Activated gamma-delta T cell (primary cell): Measurements from ENCODE around the gene PADI3.
A peak's percentile ranks its signal among the peaks of the same experiment; 100 is the strongest.

Experiments
- DNase-seq: peaks from one replicate; lab custom pipeline; 2025; lab: John Stamatoyannopoulos, UW
- total RNA-seq, 2 donors: gene quantifications; one replicate each; lab custom pipeline; 2026; lab: John Stamatoyannopoulos, UW

The PADI3 gene, protein sequence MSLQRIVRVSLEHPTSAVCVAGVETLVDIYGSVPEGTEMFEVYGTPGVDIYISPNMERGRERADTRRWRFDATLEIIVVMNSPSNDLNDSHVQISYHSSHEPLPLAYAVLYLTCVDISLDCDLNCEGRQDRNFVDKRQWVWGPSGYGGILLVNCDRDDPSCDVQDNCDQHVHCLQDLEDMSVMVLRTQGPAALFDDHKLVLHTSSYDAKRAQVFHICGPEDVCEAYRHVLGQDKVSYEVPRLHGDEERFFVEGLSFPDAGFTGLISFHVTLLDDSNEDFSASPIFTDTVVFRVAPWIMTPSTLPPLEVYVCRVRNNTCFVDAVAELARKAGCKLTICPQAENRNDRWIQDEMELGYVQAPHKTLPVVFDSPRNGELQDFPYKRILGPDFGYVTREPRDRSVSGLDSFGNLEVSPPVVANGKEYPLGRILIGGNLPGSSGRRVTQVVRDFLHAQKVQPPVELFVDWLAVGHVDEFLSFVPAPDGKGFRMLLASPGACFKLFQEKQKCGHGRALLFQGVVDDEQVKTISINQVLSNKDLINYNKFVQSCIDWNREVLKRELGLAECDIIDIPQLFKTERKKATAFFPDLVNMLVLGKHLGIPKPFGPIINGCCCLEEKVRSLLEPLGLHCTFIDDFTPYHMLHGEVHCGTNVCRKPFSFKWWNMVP
- total RNA-seq, result 0 to 0.04 reads per million in 2 donors

DNA sequence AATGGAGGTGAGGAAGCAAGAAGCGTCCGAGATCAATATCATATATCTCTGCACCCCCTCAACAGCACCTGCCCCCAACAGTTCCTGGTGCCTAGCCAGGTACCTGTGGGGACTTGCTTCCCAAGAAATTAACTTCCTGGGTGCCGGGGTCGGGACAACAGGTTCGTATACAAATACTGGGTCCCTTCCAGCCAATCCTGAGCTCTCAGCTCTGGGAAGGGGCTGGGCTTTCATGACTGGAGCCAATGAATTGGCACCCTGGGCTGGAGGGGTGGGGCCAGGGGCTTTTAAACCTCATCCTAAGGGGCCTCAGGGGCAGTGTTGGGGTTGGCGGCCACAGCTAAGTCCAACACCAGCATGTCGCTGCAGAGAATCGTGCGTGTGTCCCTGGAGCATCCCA lies at the start of gene PADI3:
Gene PADI3, plus strand, starts transcription at position 318 of the 400 bp plus-strand sequence. Its CDS starts 40 bp downstream, at position 358.
- no peak for DNase-seq

DNA sequence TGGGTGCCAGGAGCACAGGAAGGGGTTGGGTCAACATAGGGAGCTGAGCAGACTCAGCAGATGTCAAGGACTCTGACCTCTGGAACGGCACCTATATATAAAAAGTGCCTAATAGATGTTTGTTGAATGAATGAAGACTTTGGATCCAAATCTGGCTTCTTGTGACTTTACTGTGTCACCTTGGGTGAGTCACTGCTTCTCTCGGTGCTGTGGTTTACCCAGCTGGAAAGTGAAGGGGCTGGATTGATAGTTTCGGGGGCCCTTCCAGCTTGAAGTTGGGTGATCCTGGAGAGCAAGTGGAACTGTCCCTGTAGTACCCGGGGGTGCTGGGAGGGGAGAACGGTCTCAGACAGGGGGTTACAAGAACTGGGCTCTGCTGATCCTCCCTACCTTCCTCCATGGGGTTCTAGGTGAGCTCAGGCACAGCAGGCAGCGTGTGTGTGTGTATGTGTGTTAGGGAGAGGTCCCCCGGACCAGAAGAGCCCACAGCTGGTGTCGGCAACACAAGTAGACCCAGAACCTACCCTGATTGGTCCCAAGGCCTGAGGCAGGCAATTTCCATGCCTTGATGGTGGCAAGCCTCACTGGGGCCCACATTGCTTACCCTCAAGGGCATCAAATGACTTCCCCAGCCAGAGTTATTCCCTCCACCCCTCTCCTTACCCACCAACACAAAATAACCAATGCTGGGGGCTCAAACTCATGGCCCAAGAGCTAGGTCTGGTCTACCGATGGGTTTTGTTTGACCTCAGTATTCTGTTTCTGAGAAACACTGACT lies 49.4 kb upstream of the PADI3 start:
- DNase-seq, result no peak

DNA sequence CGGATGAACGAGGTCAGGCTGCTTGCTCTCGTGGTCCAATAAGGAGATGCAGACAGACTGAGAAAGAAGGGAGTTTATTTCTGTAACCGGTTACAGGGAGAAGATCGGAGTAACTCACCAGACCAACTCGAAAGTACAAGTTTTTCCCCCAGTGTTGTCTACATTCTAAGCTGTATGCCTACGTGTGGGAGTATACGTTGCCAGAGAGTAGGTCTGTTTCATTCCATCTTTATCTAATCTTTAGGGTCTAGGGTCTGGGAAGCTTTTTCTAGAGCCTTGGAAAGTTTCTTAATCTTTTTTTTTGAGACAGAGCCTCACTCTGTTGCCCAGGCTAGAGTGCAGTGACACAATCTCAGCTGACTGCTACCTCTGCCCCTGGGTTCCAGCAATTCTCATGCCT lies 48.7 kb upstream of the PADI3 start:
- no peak for DNase-seq

DNA sequence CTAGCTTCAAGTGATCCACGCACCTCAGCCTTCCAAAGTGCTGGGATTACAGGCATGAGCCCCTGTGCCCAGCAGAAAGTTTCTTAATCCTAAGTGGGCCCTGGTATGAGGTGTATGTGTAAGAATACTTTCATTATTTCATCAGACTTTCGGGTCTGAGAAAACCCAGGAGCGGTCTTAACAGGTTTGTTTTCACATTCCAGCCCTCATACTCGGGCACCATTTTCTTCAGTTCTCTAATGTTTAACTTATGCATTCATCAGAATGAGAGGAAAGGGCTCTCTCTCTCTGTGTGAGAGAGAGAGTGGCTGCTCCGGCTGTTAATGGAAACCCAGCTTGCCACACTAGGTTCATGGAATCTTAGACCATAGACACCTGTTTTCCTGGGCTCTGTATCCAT lies 48.1 kb upstream of the PADI3 start:
- DNase-seq, result no peak

DNA sequence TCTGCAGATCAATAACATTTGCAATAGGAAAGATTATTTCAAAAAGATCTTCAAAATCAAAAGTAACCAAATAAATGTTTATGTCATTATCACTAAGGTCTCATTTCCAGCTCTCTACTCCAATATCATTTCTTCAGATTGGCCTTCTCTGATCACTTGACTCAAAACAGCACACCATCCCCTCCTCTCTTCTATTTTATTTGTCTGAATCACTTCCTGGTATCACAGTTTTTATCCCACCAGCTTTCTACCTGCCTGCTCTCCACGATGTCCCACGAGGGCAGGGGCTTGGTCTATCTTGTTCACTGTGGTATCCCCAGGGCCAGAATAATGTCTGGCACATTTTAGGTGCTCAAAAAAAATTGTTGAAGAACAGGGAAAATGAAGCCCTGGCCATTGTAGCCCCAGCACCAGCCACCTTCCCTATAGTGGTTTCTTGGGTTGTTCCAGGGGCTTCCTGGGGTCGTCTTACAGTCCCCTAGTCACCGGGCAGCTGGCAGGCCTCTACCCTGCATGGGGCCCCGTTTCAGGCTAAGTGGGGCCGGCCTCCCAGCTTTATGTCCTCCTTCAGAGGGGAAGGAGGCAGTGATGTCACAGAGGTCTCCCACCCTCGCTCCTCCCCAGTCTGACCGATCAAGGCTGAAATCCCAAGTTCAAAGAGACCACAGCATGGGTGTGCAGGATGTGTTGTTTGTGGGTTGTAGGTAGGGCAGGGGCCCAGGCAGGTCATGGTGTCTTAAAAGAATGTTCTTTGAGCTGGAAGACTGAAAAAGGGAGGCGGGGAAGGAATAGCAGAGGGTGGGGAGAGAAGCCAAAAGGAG lies 47.5 kb upstream of the PADI3 start:
- no peak for DNase-seq

DNA sequence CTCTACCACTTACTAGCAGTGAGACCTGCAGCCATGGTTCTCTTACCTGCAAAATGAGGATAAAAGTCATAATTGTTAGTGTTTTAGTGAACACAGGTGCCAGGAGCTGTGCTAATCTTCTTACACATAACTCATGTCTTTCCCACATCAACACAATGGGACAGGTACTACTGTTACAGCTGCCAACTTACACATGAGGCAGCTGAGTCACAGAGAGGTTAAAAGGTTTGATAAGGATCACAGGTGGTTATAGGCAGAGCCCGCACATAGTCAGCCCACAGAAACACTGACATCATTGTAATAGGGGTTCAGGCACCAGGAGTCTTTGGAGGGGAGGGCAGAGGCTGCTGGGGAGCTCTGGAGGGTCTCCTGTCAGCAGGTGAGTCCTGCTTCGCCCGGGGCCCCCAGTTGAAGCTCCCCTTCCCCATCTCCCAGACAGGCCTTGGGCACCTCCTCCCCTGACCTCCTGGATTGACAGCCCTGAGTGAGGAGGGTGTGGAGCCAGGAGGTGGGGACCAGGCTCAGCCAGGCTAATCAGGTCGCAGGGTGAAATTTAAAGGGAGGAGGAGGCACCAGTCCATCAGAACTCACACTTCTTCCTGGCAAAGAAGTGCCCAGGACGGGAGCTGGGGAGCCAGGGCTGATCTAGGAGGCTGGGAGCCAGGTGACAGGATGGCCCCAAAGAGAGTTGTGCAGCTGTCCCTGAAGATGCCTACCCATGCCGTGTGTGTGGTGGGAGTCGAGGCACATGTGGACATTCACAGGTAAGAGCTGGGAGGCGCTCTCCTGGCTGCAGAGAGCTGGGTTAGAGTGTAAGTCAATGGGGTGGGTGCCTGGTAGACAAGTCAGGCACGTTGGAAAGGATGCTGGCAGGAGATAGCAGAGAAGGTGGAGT lies 44.1 kb upstream of the PADI3 start, which contains the start of gene PADI1:
Gene PADI1, plus strand, starts transcription at position 583 of the 895 bp plus-strand sequence. Its CDS starts 90 bp downstream, at position 673.
- DNase-seq, result no peak

DNA sequence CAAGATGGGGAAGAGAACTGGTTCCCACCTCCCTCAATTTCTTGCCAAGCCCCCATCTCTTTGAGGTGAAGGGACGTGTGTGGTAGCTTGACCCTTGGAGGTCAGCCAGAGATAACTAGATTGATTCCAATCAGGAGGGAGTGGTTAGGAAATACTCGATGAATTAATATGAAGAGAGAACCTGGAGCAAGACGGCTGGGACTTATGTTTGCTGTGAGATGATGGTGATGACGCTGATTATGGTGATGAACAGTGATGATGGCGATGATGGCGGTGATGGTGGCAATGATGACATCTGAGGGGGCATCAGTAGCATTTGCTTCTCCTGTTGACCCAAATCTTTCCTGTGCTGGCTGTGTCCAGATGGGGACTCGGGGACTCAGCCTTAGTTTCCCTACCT lies 43.2 kb upstream of the PADI3 start:
- DNase-seq, result no peak

DNA sequence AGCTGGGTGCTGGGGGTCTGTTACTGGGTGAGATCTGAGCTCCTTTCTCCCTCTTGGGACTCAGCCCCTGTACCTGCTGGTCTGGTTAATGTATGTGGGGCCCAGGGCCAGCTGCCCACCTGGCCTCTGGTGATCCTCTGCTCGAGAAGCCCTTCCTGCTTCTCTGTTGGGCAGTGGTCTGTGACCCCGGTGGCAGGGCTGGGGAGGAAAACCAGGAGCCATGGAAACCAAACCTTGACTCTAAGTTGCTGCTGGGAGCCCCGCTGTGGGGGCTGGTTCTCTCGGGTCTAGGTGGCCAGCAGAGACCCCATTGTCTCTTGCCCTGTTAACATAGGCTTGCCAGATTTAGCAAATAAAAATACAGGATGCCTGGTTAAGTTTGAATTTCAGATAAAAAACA lies 42.7 kb upstream of the PADI3 start:
- no peak for DNase-seq

DNA sequence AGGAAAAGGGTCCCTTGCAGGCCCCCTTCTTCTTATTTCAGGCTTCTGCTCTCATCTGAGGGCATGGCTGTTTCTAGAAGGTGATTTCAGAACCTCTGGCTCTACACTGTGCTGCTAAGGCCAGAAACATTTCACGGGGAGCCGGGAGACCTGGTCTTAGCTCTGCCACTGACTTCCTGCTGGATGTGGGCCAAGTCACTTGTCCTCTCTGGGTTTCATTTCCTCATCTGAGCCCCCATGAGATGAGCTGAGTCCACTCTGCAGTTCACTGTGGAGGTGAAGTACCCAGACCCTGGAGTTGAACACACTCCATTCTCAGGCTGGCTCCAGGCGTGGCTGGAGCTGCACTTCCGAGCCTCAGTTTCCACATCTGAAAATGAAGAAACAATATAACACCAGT lies 41.9 kb upstream of the PADI3 start:
- DNase-seq, result no peak

DNA sequence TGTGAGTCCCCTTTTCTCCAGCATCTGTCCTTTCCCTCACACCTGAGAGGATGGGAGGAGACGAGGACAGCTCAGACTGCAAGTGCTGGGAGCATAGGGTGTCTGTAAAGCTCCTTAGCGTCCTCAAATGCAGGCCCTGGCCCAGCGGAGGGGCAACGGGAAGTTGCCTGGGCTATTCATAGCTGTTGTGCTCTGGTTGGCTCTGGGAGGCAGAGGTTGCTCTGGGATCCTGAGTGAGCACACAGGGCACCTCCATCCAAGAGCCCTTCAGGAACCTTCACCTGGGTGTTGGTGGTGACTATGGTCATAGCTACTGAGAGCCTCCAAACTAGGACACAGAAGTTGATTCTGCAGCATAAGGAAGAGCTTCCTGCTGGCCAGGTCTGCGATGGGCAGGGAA lies 41.4 kb upstream of the PADI3 start:
- no peak for DNase-seq

DNA sequence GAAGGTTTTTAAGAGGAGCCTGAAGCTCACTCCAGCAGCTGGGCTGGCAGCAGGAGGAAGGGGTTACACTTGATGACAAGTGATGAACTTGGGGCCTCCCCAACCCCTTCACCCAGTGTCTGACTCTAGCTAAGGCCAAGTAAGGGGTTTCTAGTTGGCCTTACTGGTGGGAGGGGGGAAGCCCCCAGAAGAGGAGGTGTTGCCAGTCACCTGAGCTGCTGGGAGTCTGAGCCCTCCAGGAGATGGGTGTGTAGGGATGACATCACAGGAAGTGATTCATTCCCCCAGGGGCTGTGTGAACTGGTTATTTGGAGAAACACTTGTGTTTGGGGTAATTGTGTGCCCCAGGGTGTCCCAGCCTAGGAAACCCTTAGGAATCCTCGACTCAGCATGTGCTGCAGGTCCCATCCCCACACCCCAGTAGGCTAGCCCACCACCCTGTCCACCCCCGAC lies 40.9 kb upstream of the PADI3 start:
- no peak for DNase-seq

DNA sequence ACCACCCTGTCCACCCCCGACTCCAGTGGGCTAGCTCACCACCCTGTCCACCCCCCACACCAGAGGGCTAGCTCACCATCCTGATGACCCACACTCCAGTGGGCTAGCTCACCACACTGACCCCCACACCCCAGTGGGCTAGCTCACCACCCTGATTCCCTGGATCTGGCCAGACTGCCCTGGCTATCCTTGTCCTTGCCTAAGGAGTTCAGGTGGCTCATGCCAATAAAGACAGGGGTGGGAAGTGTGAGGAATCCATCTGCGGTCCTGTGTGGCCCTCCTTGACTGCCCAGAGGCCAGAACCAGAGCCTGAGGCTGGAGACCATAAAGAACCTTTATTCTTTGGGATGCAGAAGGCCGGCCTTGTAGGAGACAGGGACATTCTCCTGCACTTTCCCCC lies 40.4 kb upstream of the PADI3 start:
- no peak for DNase-seq

DNA sequence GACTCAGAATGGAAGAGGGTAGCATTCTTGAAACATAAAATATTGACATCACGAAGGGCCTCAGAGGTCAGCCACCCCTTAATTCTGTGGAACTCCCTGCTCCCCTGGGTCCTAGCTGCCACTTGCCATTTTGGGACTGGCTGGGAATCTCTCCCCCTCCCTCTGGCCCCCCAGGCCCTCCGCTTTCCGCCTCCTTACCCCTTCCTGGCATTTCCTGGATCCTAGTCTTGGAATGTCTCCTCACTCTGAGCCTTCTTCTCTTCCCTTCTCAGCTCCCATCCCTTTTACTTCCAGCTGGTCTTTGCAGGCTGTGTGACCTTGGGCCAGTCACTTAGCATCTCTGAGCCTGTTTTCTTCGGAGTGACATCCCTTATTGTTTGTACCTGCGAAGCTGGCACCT lies 39.5 kb upstream of the PADI3 start:
- no peak for DNase-seq

DNA sequence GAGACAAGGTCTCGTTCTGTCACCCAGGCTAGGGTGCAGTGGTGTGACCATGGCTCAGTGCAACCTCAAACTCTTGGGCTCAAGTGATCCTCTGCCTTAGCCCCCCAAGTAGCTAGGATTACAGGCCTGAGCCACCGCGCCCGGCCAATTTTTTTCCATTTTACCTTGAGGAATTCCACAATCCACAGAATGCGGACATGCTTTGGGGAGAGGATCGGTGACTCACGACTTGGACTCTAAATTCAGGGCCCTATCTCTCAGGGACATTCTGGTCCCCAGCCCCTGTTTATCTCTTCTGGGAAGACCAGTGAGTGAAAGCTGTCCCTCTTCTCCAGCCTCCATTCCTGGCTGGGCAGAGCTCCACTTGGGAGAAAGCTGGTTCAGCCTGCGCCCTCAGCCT lies 38.7 kb upstream of the PADI3 start:
- no peak for DNase-seq

DNA sequence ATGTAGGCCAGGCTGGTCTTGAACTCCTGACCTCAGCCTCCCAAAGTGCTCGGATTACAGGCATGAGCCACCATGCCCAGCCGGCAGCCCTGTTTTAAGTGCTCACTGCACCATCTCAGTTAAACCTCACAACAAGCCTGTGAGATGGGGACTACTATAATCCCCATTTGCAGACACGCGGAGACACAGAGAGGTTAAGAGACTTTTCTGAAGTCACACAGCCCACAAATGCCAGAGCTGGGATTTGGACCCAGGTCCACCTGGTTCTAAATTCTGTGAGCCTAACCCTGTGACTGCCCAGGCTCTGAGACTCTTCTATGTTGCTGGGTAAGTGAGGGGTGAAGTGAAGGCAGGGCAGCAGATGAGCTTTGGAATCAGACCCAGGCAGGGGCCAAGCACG lies 37.5 kb upstream of the PADI3 start:
- DNase-seq, result no peak

DNA sequence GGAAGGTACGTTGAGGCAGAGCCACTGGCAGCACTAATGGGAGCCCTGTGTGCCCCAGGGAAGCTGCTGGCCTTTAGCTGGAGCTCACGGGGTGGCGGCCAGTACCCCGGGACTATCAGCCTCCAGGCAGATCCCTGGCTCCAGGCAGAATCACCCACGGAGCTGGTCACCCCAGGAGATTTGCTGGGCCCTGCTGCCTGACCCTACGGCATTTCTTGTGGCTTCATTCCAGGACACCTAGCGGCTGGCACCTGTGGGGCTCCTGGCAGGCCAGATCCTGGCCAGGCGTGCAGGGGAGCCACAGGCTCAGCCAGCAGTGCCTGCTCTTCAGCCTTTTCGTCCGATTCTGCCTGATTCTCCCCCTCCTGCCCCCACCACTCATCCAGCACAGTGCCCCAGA lies 36.9 kb upstream of the PADI3 start:
- DNase-seq, result no peak

DNA sequence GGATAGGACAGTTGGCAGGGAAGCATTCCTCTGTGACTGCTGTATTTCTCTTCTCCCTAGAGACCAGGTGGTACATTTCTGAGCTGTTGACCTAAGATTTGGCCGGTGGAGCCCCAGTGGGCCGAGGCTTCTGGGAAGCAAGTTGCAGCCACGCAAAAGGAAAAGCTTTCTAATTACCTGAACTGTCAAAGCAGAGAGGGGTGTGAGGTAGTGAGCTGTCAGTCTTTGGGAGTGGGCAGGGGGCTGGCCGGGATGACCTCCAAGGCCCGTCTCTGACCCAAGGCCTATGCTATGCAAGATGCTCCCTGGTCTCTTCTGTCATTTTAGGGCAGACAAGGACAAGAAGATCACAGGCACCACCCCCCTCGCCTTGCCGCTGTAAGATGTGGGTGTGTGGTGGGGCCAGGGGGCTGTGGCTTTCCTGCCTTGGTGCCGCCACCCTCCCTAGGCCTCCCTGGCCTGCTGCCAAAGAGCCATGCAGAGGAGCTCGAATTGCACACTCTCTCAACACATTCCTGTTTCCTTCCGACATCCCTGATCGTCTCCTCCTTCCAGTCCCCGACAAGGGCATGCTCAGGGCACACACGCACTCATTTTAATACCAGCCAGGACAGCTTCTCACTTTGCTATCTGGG lies 36.3 kb upstream of the PADI3 start:
- DNase-seq, result peak; percentile 53

DNA sequence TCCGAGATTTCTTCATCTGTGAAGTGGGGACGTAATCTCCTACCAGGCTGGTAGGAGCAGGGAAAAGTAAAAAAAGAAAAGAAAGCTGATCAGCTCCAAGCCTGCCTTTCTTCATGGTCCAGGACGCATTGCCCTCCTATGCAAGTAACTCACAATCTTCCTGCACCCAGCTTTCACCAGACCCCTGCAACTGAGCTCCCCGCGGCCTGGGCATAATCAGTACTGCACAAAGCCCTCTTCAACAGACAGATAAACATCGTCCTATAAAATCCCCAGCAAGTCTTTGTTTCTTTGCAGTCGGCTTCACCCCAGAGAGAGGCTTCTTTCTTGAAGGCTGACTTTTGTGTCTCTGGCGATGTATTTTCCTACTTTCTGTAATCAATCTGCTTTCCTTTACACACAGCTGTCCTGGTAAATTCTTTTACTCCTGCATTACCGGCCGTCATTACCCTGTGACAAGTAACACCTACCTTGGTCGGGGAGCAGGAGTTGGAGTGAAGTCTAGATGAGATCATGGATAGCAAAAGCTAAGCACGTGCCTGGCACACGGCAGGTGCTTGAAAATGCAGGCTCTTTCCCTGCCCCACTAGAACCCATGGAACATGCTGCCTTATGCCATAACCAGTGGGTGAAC lies 35.6 kb upstream of the PADI3 start:
- DNase-seq, result no peak

DNA sequence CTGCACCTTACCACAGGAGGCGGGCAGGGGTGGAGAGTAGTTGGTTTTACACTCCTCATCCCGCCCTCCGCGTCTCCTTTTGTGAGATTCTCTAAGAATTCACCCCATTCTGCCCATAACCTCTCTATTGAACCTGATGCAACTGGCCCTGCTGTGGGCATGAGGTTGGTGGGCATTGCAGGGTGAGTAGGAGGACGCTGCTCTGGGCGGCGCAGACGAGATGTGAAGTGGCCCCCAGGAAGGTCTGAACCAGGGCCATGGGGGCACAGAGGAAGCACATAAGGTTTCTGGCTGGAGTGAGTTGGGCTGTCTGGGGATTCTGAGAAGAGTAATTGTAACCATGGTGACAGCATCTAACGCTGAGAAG lies 35.1 kb upstream of the PADI3 start:
- no peak for DNase-seq
